ENCODE measurements around the gene RASGRP3. TPM values are rescaled to one million over a fixed set of nuclear protein-coding genes. Genes with fewer than 3 reads are reported as not detected.

RASGRP3 gene
- total RNA-seq, 1 experiment from 2014 or later: 0.59 TPM

Other genes with a start within 250 kb of the RASGRP3 start
- 42.9 TPM for gene FAM98A, start 122.7 kb downstream of the RASGRP3 start, total RNA-seq (2021; ENCODE audit: unreplicated experiment)

Measured in HCT116 (cell line).